NCI-H524 treated with DMSO at 0.1 percent for 48 hours (cell line): ENCODE measurements around the gene EPS15.
"Not testable (repeated sequence)": the region's sequence is repeated elsewhere in the genome, so short reads cannot be mapped to it uniquely, and the experiment has no call there.

Experiments used
- DNase-seq: peaks from one replicate; lab custom pipeline; 2025; lab: John Stamatoyannopoulos, UW

Gene EPS15

GRCh38 chr1:51464828-51465227, 54.2 kb downstream of the EPS15 start:
- no peak for DNase-seq

DNA sequence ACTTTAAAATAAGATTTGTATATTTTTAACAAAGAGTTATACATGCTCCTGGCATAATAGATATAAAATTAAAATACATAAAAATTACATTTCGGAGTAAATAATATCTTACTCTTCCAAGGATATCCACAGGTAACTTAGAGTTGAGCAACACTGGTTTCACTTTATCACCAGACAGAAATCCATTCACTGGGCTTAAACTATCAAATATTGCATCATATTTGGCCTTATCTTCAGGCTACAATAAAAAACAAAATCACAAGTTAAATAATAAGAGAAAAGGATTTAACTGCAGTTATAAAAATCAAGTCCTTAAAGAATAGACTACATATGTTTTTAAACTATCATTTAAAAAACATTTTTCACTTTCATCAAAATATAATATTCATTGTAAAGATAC, 55.5 kb downstream of the EPS15 start:
- no peak for DNase-seq

DNA sequence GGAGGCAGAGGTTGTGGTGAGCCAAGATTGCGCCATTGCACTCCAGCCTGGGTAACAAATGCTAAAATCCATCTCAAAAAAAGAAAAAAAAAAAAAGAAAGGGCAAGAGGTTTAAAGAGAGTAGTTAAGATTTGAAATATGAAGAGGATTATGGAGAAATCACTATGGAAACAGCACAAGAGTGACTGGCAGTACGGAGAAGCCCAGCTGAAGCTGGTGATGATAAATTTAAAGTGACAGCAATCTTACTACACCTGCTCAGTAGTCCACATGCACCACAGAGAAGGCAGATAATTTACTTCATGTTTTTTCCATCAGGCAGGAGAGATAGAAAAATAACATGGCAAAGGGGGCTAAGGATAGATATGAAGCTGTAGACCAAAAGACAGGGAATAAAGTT, 56.8 kb downstream of the EPS15 start:
- not testable (repeated sequence) for DNase-seq

- DNase-seq, result no peak
Observed at GRCh38 chr1:51454554-51454953, 64.5 kb downstream of the EPS15 start.

DNA sequence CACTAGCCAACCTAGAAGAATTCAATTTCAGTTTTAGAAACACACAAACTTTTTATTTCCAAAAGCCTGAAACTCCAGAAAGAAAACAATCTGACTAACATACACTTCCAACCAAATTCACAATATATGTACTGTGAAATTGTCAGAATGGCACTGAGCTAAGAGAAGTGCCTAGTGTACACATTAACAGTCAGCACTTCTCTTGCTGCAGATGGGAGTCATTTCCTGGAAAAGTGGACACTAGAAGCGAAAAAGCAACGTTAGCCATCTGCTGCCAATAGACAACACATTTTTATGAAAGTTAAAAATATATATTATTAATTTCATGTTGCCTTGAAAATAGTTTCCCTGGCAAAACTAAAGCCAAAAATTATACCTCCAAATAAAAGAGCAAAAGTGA, 66.1 kb downstream of the EPS15 start:
- DNase-seq, result no peak

DNA sequence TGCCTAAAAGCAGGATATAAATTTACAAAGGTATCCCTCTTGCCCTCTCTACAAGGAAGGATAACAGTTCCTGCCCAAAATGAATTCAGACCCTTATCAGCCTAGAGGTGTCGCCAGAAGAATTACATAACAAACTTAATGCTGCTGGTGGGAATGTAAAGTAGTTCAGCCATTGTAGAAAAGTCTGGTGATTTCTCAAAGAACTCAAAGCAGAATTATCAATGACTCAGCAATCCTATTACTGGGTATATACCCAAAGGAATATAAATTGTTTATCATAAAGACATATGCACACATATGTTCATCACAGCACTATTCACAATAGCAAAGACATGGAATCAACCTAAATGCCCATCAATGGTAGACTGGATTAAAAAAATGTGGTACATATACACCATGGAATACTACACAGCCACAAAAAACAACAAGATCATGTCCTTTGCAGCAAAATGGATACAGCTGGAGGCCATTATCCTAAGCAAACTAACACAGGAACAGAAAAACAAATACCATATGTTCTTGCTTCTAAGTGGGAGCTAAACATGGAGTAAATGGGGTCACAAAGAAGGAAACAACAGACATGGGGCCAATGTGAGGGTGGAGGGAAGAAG, 70.1 kb downstream of the EPS15 start:
- DNase-seq, result not testable (repeated sequence)

- DNase-seq, result no peak
Observed at GRCh38 chr1:51445351-51446090, 73.5 kb downstream of the EPS15 start.

DNA sequence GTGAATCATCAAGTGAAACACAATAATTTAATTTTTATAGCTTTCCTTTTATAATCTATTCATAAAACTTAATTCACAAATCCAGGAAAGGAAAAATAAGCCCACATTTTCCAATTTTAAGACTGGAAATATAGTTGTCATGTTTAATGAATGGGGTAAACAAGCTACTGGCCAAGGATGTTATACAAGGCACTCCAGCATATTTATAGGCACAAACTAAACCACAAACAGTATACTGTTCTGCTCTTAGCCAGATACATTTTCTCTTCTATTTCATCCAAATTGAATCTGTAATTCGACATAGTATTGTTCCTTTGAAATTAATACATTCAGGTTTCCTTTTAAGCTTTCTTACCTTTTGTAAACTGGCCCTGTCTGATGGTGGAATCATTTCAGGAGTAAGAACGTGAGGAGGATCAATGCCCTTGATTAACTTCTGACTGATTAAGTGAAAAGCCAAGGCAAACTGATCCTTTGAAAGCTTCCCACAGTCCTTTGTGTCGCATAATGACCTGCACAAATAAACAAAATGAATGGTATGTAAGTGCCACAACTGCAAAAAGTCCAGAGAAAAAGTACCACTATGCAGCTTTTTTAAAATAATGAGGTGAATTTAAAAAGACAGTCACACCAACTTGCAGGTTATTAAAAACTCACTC, 74.4 kb downstream of the EPS15 start:
- DNase-seq, result no peak

DNA sequence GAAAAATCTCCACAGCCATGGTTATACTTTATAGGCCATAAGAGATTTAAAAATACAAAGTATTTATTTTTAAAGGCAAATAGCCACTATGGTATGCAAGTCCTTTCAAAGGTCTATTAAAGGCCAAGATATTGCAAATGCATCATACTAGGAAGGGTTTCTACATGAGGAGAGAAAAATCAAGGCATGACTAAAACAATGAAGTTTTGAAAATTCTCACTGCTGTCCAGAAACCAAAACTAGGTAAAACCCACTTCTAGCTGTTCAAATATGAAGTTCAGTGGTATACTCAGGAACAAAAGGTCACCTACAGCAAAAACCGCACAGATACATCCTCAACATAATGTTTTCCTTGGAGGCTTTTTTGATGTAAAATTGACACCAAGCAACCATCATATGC, 75.0 kb downstream of the EPS15 start:
- DNase-seq, result no peak

- DNase-seq, result no peak
Observed at GRCh38 chr1:51443555-51443954, 75.5 kb downstream of the EPS15 start.

GRCh38 chr1:51442616-51443015, 76.5 kb downstream of the EPS15 start:
- no peak for DNase-seq

DNA sequence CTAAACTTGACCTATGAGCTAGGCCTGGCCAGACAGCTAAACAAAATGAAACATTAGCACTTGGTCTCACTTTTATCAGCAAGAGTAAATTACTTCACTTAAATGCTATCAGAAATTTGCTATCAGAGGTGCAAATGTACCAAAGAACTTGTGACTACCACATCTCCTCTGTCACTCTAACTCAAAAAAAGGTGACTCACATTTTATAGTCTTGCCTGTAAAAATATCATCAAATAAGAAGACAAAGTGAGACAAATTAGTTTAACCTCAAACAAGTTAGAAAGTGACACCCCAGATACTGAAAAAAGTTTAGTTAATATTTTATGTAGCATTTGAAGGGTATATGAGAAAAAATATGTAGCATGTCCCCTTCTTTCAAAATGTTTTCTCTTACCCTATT, 76.9 kb downstream of the EPS15 start:
- DNase-seq, result no peak

GRCh38 chr1:51439895-51440294, 79.2 kb downstream of the EPS15 start:
- DNase-seq, result no peak

DNA sequence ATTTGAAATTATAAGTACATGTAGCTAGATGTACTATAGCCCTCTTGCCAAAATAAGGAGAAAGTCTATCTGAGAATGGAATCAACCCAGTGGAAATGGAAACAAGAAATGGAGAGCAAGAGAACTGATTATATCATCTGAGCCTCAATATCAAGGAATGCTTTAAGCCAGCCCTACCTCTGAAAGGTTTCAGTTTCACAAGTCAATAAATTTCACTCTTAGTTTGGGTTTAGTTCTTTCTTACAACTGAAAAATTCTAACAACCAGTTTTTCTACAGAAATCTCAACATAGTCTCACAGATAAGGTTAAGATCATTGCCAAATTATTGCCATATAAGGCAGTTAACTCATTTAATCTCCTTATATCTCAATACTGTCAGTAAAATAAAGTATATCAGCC, 80.0 kb downstream of the EPS15 start:
- DNase-seq, result no peak

DNA sequence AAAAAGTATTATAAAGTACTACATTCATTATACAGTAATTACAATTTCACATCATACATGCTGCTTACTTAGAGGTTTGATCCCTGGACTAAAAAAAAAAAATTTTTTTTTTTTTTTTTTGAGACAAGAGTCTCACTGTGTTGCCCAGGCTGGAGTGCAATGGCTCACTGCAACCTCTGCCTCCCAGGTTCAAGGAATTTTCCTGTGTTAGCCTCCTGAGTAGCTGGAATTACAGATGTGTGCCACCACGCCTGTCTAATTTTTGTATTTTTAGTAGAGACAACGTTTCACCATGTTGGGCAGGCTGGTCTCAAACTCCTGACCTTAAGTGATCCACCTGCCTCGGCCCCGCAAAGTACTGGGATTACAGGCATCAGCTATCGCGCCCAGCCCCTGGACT, 81.7 kb downstream of the EPS15 start:
- DNase-seq, result not testable (repeated sequence)

DNA sequence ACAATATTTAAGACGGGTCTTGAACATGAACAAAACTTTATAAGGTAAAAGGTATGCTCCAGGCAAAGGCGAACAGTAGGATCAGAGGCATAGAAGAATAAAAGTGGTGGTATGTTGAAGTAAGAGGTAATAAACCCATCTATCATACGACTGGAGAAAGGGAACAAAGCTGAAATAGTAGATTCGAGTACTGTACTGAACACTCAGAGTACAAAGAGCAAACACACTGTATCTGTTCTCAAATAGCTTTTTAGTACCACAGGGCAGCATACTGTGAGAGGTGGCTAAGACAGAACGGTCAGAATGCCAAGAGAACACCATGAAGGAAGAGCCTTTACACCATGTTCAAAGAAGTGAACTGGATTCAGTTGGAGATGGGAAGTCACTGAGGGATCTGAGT, 83.2 kb downstream of the EPS15 start:
- DNase-seq, result no peak

DNA sequence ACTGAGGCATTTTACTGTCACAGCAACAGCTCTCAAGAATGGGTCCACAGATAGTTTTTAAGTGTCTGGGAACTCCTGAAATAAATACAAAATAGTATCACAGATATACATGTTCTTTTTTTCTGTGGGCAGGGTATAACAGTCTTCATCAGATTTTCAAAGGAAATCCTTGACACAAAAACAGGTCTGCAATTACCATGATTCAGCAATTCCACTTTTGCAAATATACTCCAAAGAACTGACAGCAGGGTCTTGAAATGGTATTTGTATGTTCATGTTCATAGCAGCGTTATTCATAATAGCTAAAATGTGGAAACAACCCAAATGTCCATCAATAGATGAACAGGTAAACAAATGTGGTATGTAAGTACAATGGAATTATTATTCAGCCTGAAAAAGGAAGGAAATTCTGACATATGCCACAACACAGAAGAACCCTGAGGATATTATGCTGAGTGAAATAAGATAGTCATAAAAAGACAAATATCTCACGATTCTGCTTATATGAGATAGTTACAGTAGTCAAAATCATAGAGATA, 85.0 kb downstream of the EPS15 start:
- DNase-seq, result no peak

DNA sequence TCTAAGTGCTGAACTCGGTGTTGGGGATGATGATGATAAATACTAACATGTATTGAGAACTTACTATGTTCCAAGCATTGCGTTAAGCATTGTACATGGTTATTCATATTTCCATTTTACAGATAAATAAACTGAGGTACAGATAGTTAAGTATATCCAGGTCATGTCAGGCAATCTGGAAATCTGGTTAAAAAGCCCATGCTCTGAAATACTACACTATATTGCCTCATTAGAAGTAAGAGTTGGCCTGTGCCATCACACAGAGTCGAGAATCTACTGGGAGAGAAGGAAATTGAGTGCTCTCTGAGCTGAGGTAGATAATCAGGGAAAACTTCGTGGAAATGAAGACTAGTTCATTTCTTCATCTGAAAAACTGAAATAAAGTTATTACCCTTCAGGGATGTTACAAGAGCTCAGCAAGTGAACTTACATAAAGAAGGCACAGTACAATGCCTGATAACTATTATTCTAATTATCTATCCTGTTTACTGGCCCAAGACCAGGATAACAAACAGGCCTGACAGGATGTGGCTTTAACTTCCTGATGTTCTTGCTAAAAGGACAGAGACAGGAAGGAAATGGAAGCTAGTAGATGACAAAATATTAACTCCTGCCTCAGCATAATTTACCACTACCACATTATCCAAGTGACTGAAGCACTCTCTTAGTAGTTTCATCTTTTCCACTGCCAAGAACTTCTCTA, 85.6 kb downstream of the EPS15 start:
- DNase-seq, result no peak

DNA sequence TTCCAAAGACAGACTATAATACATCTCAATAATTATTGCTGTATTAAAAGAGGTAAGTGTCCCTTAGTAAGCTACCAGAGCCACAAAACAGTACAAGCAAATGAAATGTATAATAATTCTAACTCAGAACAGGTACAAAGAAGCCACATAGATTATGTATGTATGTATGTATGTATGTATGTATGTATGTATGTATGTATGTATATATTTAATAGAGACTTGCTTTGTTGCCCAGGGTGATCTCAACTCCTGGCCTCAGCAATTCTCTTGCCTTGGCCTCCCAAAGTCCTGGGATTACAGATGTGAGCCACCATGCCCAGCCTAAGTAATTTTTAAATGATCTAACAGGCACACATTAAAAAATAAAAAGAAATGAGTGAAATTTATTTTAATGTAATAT, 86.9 kb downstream of the EPS15 start:
- DNase-seq, result no peak

- DNase-seq, result no peak
Observed at GRCh38 chr1:51427438-51427837, 91.6 kb downstream of the EPS15 start.

DNA sequence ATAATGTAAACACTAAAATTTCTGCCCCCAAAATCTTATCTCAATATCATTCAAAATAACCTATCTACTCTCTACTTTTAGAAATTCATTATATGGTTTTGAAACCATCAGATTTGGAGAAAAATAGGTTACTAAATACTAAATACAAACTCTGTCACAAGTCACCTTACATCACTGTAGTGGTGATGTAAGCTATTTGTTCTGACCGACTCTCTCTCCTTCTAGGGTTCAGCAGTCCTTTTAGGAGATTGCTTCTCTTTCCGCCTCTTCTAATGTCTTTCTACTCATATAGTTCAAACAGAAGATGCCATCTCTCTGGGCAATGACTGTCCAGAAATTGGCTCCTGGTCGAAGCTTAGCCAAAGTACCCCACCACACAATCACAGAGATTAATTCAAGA, 93.1 kb downstream of the EPS15 start:
- DNase-seq, result no peak

- no peak for DNase-seq
Observed at GRCh38 chr1:51425273-51425672, 93.8 kb downstream of the EPS15 start.
